Adrenal gland (tissue), 5 donors: ENCODE measurements around the gene GLRB.

Experiments
- CTCF ChIP-seq, 6 experiments: fragments of 450-650 bp in 4 of 6; fragments of 200-600 bp in 2 of 6; sonication (generic) in 1 of 6; IDR thresholded peaks; 1 replicate in 5 of 6; 2 replicates in 1 of 6; pipeline versions ENCODE4 v1.5.1 to v1.8.0; 2016 to 2021; ENCODE audit warnings: antibody characterized with exemption in 6 of 6, mild to moderate bottlenecking in 2 of 6, moderate library complexity in 1 of 6
- POLR2A ChIP-seq, 2 donors: fragments of 450-650 bp; IDR thresholded peaks; one replicate each; pipeline ENCODE4 v1.6.1; 2017; ENCODE audit warnings: antibody characterized with exemption in 2 of 2, mild to moderate bottlenecking in 2 of 2, moderate library complexity in 1 of 2
- donor health status: DM: no; HTN: no; CAD: no.

- TF ChIP-seq POLR2A (IDR thresholded peaks at IDR 0.05), result no peak
- TF ChIP-seq CTCF (IDR thresholded peaks at IDR 0.05), result no peak
Observed at GRCh38 chr4:157104541-157104940, 28.6 kb downstream of the GLRB start.
